ENCODE measurements around the gene DNAJC19. TPM values are rescaled to one million over a fixed set of nuclear protein-coding genes. Genes with fewer than 3 reads are reported as not detected.

Gene DNAJC19
- total and polyA plus RNA-seq, 2 donors (not counting 1 experiment from before 2014, with no cell fraction given) = 26.9 to 48.9 TPM

- Histone ChIP-seq H3K36me3 (replicated peaks in 1 of 2; ENCODE audit: control extremely low read depth in 1 of 2, control insufficient read depth in 1 of 2, extremely low read depth in 1 of 2, insufficient read depth in 2 of 2, low read length in 1 of 2) (peaks cover 8 to 25% of the 10 kb centered on the region in 2 experiments), H3K9ac (ENCODE audit: low read length) (no peak overlapping the region), H3K27ac (ENCODE audit: low read length in 2 of 2) (no peak overlapping the region), H3K4me2 (replicated peaks; ENCODE audit: low read depth, low read length, poor library complexity, severe bottlenecking) (no peak overlapping the region), H3K4me1 (ENCODE audit: control insufficient read depth in 2 of 2, insufficient read depth in 2 of 2, low read length in 2 of 2) (no peaks in the 10 kb centered on the region), H3K79me2 (ENCODE audit: control insufficient read depth, insufficient read depth, low read length) (peaks cover 86% of the 10 kb centered on the region), H4K20me1 (ENCODE audit: control insufficient read depth, insufficient read depth, low read length, poor library complexity, severe bottlenecking) (peaks cover 62% of the 10 kb centered on the region), H3K4me3 (ENCODE audit: control extremely low read depth in 1 of 5, extremely low read depth in 1 of 5, insufficient read depth in 1 of 5, low read depth in 2 of 5, low read length in 4 of 5) (no peak overlapping the region), H3K9me3 (ENCODE audit: control extremely low read depth in 1 of 3, control insufficient read depth in 2 of 3, insufficient read depth in 1 of 3, low read length in 2 of 3) (no peaks in the 10 kb centered on the region), H2AFZ (ENCODE audit: insufficient read depth, low read depth, low read length, poor library complexity, severe bottlenecking) (no peak overlapping the region), H3K27me3 (replicated peaks in 1 of 4; ENCODE audit: control extremely low read depth in 1 of 4, control insufficient read depth in 3 of 4, insufficient read depth in 4 of 4, low read length in 3 of 4) (no peaks in the 10 kb centered on the region)
- no peak for TF ChIP-seq EZH2 (IDR thresholded peaks at IDR 0.05; ENCODE audit: borderline replicate concordance, insufficient read depth, low read depth, low read length, poor library complexity, severe bottlenecking)
- TF ChIP-seq, protein P1, sequence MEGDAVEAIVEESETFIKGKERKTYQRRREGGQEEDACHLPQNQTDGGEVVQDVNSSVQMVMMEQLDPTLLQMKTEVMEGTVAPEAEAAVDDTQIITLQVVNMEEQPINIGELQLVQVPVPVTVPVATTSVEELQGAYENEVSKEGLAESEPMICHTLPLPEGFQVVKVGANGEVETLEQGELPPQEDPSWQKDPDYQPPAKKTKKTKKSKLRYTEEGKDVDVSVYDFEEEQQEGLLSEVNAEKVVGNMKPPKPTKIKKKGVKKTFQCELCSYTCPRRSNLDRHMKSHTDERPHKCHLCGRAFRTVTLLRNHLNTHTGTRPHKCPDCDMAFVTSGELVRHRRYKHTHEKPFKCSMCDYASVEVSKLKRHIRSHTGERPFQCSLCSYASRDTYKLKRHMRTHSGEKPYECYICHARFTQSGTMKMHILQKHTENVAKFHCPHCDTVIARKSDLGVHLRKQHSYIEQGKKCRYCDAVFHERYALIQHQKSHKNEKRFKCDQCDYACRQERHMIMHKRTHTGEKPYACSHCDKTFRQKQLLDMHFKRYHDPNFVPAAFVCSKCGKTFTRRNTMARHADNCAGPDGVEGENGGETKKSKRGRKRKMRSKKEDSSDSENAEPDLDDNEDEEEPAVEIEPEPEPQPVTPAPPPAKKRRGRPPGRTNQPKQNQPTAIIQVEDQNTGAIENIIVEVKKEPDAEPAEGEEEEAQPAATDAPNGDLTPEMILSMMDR (IDR thresholded peaks at IDR 0.05) = no peak
- Mint-ChIP-seq H3K27me3 (no peaks in the 10 kb centered on the region), H3K4me1 (peaks cover 28% of the 10 kb centered on the region), H3K27ac (no peak overlapping the region), H3K4me3 (no peak overlapping the region), H3K9me3 (ENCODE audit: insufficient read depth) (no peaks in the 10 kb centered on the region)
- intact Hi-C loops (cut with micrococcal nuclease) = no loop called here
- no CpG with 5 or more reads among the region's 1 CpG for WGBS (ENCODE audit: insufficient coverage)
- ChIA-PET CTCF (interaction anchor here (1.3 kb wide), 1 partner anchor 16 kb away, joined by 3 read pairs; no protein-coding TSS in a partner anchor), POLR2A (no interaction called here)
- ATAC-seq (ENCODE audit: low read depth) (no peak), DNase-seq (no peak)
Observed at GRCh38 chr3:180934638-180935037, 54.9 kb downstream of the DNAJC19 start.

Other genes starting within 250 kb of the DNAJC19 start
- gene FXR1, start 77.1 kb downstream of the DNAJC19 start, total RNA-seq = 143 and 144 TPM in 2 replicates
- 43.4 and 68.6 TPM in 2 replicates for gene FXR1, start 77.1 kb downstream of the DNAJC19 start, polyA plus RNA-seq